Measurements from ENCODE around the gene SENP2.

- TF ChIP-seq EGR1 (IDR thresholded peaks at IDR 0.05) (no peak), EP300 (IDR thresholded peaks at IDR 0.05; ENCODE audit: borderline replicate concordance) (no peak), NFIC (IDR thresholded peaks at IDR 0.05) (no peak), MAX (IDR thresholded peaks at IDR 0.05) (no peak), YY1 (IDR thresholded peaks at IDR 0.05; ENCODE audit: low read depth) (no peak), CREB1 (IDR thresholded peaks at IDR 0.05; ENCODE audit: low read depth) (no peak), REST (IDR thresholded peaks at IDR 0.05; ENCODE audit: low read depth) (no peak), FOXM1 (IDR thresholded peaks at IDR 0.05; ENCODE audit: borderline replicate concordance, low read depth) (no peak), TAF1 (IDR thresholded peaks at IDR 0.05; ENCODE audit: low read depth) (no peak), RAD21 (IDR thresholded peaks at IDR 0.05; ENCODE audit: low read depth) (no peak), TCF12 (IDR thresholded peaks at IDR 0.05; ENCODE audit: low read depth) (no peak), CEBPB (IDR thresholded peaks at IDR 0.05) (no peak), USF1 (IDR thresholded peaks at IDR 0.05) (no peak)
Measured at GRCh38 chr3:185639632-185640206, 53.6 kb downstream of the SENP2 start.

Data from Ishikawa (cell line).